Ovary (tissue), 3 donors: ENCODE measurements around the gene CACNA2D1.

Experiments used
- POLR2A ChIP-seq: fragments of 450-650 bp; IDR thresholded peaks from one replicate; pipeline ENCODE4 v1.6.1; 2017; ENCODE audit warnings: antibody characterized with exemption, mild to moderate bottlenecking, moderate library complexity
- TF ChIP-seq, protein P1 (sequence below), 3 donors: fragments of 450-650 bp in 2 of 3; fragments of 200-600 bp in 1 of 3; IDR thresholded peaks; one replicate each; pipeline versions ENCODE4 v1.5.1 to v1.8.0; 2016 to 2022; ENCODE audit warnings: antibody characterized with exemption in 3 of 3, mild to moderate bottlenecking in 1 of 3
- donor health status: DM: no; HTN: no; CAD: no.

DNA sequence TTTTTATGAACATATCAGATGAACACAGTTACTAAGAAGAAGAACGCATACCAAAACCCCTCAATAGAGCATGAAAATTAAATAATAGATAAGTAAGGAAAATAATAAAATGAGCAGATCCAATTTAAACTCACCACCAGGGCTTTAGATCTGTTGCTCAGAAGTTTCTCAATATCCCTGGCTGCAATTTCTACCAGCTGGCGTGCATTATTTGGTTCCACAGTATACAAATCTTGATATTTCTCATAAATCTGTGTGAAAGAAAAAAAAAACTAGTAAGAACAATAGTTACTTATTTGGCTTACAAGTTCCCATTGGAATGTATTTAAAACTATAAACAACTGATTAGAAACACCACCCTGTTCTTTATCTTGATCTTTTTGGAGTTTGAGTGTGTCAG lies 108.6 kb downstream of the CACNA2D1 start:
- TF ChIP-seq, protein P1, sequence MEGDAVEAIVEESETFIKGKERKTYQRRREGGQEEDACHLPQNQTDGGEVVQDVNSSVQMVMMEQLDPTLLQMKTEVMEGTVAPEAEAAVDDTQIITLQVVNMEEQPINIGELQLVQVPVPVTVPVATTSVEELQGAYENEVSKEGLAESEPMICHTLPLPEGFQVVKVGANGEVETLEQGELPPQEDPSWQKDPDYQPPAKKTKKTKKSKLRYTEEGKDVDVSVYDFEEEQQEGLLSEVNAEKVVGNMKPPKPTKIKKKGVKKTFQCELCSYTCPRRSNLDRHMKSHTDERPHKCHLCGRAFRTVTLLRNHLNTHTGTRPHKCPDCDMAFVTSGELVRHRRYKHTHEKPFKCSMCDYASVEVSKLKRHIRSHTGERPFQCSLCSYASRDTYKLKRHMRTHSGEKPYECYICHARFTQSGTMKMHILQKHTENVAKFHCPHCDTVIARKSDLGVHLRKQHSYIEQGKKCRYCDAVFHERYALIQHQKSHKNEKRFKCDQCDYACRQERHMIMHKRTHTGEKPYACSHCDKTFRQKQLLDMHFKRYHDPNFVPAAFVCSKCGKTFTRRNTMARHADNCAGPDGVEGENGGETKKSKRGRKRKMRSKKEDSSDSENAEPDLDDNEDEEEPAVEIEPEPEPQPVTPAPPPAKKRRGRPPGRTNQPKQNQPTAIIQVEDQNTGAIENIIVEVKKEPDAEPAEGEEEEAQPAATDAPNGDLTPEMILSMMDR (IDR thresholded peaks at IDR 0.05): no peak
- no peak for TF ChIP-seq POLR2A
